HG03442 (cell line): ENCODE results near the gene SGSH.
"Not testable (repeated sequence)": the region's sequence is repeated elsewhere in the genome, so short reads cannot be mapped to it uniquely, and the experiment has no call there.

Source experiments
- ATAC-seq: cut with Tn5 transposase; IDR thresholded peaks from one replicate; pipeline ENCODE4 v1.9.1; 2021; ENCODE audit warnings: mild to moderate bottlenecking, moderate library complexity; ENCODE audit not compliant: unreplicated experiment

Gene SGSH

DNA sequence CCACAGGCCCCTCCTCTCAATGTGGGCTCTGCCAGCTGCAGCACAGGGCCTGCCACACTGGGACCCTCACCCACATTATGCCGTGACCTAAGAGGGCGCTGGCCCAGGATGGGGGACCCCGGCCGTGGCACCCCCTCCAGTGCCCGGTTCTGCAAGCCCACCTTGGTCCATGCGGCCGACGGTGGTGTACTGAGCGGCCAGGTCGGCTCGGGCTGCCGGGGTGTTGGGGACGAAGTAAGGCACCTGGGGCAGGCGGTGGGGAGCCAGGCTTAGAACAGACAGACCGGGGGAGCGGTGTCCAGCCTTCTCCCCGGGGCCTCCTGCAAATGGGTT lies 6.5 kb downstream of the SGSH start:
- no peak for ATAC-seq

DNA sequence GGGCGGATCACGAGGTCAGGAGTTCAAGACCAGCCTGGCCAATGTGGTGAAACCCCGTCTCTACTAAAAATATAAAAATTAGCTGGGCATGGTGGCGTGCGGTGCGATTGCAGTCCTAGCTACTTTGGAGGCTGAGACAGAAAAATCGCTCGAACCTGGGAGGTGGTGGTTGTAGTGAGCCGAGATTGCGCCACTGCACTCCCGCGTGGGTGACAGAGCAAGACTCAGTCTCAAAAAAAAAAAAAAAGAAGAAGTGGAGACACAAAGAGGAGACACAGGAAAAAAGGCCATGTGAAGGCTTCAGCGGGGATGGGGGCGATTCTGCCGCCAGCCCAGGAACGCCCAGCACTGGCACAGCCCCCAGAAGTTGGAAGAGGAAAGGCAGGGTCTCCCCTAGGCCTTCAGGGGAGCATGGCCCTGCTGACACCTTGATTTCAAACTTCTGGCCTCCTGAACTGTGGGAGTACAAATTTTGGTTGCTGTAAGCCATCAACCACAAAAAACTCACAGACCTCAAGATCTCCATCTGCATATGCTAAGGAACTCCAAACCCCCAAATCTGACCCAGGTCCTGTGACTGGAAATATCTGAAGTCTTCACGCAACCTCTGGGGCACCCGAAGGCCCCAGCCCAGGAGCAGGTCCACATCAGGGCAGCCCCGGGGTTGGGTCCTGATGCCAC lies 7.0 kb downstream of the SGSH start:
- no peak for ATAC-seq

DNA sequence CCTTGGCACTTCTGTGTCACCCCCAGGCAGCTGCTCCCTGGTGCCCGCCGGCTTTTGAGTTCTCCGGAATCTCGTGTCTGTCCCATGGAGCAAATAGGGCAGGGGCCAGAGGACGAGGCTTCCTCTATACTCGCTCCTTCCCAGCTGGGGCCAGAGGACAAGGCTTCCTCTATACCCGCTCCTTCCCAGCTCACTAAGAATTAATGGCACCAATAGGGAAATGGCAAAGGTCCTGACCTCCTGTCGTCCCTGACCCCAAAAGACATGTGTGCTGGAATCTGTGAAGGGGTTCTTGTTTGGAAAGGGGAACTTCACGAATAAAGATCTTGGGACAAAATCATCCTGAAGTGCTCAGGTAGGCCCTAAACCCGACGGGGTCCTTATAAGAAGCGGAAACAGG lies 7.6 kb downstream of the SGSH start:
- ATAC-seq, result no peak

DNA sequence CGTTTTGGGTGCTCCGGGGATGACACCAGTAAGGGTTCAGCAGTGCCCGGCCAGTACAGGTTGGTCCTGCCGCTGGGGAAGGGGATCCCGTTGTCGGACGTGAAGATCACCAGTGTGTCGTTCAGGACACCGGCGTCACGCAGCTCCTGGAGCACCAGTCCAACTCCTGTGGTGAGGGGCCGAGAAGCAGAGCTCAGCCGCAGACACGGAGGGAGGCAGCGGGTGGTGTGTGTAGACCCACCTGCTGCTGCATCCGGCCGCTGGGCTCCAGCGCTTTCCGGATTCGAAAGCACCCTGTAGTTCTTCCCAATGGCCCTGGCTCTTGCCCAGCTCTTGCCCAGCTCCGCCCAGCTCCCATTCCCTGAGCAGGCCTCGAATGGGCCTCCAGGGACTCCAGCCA lies 8.0 kb downstream of the SGSH start:
- no peak for ATAC-seq

DNA sequence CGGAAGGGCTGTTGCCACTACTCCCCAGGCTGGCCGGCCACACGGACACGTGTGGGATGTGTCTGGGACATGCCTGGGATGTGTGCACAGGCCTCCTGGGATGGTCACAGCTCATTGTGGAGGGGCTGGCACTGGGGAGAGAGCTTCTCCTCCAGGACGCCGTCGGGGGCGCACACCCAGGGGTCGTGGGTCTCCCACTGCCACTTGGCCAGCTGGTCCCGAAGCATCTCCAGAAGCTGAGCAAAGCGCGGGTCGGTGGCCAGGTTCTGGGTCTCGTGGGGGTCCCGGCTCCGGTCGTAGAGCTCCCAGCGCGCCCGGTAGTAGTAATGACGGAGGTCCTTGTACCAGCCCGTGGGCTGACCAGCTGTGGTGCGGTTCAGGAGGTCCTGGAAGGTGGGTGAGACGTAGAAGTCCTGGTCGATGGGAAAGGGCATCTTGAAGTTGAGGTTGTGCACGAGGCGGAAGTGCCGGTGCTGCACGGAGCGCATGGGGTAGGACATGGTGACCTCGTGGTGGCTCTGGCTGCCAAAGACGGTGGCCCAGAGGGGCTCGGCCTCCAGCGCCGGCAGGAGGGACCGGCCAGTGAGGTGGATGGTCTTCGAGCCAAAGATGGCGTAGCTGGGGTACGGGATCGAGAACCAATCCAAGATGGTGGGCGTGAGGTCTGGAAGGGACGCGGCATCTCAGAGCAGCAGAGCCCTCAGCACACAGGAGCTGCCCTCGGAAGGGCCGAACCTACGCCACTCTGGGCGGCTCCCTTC lies 9.6 kb downstream of the SGSH start:
- no peak for ATAC-seq

DNA sequence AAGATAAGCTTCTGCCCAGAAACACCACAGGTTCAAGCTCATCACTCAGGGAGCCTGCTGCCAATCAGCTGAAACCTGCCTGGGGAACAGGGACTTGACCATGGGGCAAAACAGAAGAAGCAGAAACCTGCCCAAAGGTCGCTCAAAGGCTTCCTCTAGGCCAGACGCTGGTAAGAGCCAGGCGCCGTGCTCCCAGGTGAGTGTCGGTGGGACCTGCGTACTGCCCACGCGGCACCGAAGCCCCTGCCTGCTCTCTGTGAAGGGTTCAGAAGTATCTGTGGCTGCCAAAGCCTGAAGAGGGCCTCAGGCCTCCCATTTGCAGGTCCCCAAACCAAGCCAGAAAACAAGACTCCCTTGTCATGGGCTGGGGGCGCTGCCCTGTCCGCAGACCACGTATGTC lies 10.4 kb downstream of the SGSH start:
- ATAC-seq, result no peak

DNA sequence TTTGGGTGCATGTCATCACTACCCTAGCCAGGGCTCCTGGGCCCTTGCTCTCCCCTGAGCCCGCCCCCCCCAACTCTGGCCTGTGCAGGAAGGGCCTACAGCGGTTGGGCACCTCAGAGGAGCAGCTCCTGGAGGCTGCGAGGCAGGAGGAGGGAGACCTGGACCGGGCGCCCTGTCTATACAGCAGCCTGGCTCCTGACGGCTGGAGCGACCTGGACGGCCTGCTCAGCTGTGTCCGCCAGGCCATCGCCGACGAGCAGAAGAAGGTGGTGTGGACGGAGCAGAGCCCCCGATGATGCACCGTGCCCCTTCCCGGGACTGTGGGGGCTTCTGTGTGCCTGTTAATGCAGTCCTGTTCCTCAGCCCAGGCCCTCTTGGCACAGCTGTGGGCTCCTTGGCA lies 12.1 kb downstream of the SGSH start:
- no peak for ATAC-seq

DNA sequence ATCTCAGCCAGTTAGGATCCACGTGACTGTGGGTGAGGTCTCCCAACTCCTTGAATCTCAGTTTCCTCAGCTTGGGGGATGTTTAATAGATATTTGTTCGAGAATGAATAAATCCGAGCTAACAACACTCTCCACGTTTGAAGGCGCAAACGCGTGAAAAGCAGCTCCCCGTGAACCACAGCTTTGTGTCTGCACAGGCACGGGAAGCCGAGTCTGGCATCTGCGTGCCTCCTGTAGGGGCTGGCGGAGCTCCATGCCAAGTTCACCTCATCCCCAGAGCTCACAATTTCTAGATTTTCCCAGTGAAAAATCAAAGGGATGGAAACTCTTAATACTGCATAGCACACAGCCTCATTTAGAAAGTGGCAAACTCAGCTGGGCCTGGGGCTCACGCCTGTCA lies 14.3 kb downstream of the SGSH start:
- ATAC-seq, result no peak

DNA sequence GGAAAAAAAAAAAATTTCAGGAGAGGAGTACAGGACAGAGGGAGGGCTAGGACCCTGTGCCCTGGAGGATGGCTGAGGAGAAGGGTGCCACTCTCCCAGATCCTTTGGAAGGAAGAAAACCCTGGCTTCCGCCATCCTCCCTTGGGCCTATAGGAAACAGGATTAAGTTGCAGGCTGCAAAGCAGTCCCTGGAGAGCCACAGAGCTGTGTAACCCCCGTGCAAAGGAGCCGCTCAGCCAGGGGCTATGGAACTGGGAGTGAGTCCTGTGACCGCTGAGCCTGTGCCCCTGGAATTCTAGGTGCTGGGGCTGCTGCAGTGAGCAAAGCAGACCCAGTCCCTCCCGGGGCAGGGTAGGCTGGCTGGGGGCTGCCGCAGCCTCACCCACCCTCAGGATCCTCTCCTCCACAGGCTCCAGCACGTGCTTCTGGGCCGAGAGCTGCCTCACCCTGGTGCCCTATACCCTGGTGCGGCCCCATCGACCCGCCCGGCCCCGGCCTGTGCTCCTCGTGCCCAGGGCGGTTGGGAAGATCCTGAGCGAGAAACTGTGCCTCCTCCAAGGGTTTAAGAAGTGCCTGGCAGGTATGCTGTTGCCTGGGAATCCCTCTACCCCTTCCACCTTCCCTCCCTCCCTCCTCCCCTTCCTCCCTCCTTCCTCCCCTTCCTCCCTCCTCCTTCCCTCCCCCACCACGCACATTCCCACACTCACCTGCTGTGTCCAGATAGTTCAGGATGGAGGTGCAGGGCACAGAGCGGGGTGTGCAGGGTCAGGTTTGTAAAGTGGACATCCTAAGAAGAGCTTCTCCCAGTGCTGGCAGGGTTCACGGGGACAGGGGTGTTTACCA lies 15.3 kb downstream of the SGSH start:
- ATAC-seq, result no peak

DNA sequence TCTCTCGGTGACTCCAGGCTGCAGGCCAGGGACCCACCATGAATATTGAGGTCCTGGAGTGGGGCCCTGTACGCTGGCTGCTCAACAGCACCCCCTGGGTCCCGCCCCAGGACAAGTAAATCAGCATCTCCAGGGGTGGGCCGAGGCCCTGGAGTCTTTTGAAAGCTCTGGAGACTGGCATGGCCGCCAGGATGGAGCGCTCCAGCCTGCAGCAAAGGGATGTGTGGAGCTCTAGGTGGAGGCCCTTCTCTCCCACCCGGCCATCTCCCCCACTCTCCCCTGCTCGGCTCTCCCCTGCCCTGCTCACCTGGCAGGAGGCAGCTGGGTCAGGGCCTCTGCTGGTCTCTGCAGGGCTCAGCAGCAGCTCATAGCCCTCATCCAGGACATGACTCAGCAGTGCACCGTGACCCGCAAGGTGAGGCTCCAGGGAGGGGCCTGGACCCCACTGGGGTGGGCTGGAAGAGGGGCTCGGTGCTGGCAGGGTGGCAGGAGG lies 16.6 kb downstream of the SGSH start:
- ATAC-seq, result no peak

DNA sequence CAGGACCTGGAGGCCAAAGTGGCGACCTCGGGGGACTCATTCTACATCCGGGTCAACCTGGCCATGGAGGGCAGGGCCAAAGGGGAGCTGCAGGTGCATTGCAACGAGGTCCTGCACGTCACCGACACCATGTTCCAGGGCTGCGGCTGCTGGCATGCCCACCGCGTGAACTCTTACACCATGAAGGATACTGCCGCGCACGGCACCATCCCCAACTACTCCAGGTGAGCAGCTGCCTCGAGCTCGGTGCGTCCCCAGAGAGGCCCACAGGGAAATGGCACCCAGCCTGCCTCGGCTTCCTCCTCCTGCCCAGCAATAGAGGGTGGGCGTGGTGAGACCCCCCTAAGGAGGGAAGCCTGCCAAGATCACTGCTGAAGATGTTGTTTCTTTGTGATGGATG lies 17.9 kb downstream of the SGSH start:
- ATAC-seq, result no peak

DNA sequence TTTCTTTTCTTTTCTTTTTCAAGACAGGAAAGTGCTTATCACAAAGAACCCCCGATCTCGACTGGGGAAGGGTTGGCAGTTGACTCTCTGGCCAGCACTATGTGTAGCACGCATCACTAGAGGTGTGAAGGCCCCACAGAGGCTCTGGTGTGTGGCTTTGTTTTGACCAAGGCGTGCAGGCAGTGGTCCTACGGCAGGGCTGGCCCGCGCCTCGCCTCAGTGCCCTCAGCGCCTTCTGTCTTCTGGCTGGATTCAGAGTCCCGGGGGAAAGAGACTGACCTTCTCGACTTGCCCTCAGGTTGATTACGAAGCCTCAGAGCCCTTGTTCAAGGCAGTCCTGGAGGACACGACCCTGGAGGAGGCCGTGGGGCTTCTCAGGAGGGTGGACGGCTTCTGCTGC lies 18.7 kb downstream of the SGSH start:
- no peak for ATAC-seq

DNA sequence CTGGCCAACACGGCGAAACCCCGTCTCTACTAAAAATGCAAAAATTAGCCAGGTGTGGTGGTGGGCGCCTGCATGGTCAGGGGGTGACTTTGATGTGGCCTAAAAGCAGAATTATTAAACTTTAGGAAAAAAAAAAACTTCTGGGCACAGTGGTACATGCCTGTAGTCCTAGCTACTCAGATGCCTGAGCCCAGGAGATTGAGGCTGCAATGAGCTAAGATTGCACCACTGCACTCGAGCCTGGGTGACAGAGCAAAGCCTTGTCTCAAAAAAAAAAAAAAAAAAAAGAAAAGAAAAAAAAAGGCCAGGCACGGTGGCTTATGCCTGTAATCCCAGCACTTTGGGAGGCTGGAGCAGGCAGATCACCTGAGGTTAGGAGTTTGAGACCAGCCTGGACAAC lies 20.8 kb downstream of the SGSH start:
- ATAC-seq, result not testable (repeated sequence)

DNA sequence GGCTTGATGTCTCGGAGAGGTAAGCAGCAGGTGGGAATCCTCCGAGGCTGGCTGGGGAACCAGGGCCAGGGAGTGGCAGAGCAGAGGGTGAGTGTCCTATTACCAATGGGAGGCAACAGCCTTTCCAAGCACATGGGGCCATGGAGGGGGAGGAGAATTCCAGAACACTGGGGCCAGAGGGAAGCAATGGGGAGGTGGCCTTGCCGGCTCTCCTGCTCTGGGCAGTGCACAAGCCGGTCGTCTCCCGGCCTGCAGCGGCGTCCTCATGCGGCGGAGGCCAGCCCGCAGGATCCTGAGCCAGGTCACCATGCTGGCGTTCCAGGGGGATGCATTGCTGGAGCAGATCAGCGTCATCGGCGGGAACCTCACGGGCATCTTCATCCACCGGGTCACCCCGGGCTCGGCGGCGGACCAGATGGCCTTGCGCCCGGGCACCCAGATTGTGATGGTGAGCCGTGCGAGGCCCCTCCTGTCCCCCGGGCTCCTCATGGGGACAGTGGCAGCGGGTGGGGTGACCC lies 21.9 kb downstream of the SGSH start:
- no peak for ATAC-seq

DNA sequence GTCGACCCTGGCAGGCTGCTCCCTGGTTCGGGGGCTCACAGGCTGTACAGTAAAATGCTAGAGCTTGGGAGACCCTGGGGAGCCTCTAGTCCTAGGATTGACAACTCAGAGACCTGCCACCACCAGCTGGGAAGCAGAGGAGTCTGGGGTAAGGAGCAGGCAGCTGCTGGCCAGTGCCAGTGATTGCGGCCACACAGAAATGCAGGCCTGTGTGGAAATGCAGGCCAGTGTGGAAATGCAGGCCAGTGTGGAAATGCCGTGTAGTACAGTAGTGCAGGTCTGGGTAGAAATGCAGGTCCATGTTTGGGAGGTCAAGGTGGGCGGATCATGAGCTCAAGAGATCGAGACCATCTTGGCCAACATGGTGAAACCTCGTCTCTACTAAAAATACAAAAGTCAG lies 23.5 kb downstream of the SGSH start:
- no peak for ATAC-seq

DNA sequence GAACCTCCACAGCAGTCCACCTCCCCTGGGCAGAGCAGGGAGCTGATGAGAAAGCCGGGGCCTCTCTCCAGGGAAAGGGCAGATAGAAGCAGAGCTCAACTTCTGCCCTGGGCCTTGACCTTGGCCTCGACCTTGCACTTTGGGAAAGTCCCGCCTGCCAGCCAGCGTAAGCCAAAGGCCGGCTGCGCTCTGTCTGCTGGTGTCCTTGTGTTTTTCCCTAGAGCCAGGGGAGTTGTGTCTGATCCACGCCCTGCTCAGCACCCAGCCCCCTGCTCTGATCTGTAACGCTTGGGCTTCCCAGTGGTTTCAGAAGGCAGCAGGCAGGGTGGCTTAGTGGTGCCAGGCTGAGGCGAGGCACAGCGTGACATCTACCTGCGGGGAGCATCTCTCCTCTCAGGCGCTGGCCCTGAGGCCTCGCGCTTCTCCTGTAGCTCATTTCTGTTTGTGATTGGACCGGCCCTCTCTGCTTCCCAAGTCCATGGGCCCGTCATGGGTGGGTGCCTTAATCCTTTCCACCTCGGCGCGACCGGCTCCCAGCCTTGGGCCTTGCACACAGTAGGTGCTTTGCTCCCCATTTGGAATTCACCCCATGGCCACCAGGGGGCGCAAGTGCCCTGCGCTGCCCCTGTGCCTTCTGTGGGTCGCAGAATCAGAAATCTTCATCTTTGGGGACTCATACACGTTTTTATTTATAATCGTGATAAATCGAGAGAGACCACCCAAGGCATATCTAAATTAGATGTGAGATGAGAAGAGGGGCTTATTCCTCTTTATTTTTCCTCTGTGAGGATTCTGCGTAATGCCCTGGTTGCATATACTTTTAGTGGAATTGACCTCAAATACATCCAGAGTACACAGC lies 24.2 kb downstream of the SGSH start:
- no peak for ATAC-seq

DNA sequence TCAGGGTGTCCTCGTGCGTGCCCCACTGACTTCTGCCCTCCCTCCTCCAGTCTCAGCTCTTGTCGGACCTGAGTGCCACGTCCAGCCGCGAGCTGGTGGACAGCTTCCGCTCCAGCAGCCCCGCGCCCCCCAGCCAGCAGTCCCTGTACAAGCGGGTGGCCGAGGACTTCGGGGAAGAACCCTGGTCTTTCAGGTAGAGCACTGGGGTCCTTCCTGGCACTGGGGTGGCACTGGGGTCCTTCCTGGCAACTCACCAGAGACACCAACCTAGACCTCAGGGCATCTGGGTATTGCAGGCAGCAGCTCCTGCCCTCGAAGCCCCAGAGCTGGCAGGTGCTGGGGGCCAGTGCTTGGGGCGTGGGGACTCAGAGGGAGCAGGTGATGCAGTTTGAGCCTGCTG lies 25.0 kb downstream of the SGSH start:
- no peak for ATAC-seq

DNA sequence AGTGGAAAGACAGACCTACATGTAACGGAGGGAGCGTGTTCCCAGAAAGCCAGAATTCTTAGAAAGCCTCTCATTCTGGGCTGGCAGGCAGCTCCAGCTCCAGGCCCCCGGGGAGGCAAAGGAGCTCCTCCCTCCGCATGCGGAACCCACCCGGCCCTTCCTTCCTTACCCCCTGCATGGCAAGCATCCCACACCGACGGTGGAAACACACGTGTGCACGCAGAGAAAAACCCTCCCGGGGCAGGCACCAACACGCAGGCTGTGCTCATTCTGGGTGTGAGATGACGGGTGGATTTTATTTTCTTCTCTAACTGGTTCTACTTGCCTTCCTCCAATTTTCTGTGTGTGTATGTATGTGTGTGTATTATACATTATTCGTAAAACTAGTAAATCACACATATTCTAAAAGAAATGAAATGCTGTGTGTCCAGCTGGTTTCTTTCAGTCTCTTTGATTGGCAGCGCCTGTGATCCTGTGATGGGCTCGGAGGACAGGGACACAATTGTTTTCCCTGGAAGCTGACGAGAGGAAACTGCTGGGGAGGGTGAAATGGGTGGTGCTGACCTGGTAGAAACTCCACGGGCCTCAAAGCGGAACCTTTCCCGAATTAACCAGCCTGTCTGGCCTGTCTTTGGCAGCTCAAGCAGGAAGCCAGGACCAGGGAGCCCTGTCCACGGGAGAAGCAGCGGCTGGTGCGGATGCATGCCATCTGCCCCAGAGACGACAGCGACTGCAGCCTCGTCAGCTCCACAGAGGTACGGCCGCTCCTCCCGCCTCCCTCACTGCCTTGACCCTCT lies 28.1 kb downstream of the SGSH start:
- no peak for ATAC-seq

DNA sequence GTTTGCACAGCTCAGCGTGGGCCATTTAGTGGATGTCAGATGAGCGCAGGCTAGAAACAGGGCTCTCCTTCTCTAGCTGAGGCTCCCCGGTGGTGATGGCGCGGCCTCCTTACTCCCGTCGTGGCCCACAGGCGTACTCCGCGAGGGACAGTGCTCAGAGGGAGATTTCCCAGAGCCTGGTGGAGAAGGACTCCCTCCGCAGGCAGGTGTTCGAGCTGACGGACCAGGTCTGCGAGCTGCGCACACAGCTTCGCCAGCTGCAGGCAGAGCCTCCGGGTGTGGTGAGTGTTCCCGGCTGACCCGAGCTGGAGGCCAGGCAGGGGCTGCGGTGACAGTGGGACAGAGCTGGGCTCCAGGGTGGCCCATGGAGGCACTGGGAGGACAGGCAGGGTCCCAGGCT lies 28.9 kb downstream of the SGSH start:
- ATAC-seq, result no peak

DNA sequence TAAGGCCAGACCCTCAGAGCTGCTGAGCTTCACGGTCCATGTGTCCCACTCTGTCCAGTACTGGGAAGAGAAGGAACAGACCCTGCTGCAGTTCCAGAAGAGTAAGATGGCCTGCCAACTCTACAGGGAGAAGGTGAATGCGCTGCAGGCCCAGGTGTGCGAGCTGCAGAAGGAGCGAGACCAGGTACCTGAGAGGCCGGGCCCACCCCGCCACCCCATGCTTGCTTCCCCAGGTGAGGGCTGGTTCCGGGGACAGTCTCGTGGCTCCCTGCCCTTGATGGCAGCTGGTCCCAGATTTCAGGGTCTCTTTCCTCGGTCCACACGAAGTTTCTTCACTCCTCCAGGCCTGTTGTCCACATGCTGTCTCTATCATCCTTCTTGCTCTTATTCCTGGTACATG lies 29.4 kb downstream of the SGSH start:
- ATAC-seq, result no peak
